Gastroesophageal sphincter (tissue), 4 donors: ENCODE data around the gene RPP14. TPM values are rescaled to one million over a fixed set of nuclear protein-coding genes. Genes with fewer than 3 reads are reported as not detected.

Experiments
- ATAC-seq: fragments of 150-250 bp; one replicate; pipeline ENCODE4 v1.9.1; 2016; ENCODE audit warnings: mild to moderate bottlenecking, moderate library complexity
- H3K27ac ChIP-seq, 4 donors: fragments of 200-600 bp; sonication (generic) in 3 of 4; 1 replicate in 3 of 4; 2 replicates in 1 of 4; pipeline ENCODE4 v1.5.1; 2016 to 2019
- H3K27me3 ChIP-seq: fragments of 200-600 bp; sonication (generic); one replicate; pipeline ENCODE4 v1.5.1; 2019
- H3K36me3 ChIP-seq, 2 donors: fragments of 200-600 bp; sonication (generic); one replicate each; pipeline ENCODE4 v1.5.1; 2019; ENCODE audit warnings: control low read depth in 1 of 2
- H3K4me1 ChIP-seq, 3 donors: fragments of 200-600 bp; sonication (generic); 1 replicate in 2 of 3; 2 replicates in 1 of 3; pipeline ENCODE4 v1.5.1; 2016 to 2019; ENCODE audit warnings: control low read depth in 2 of 3
- H3K4me3 ChIP-seq, 2 donors: fragments of 200-600 bp; sonication (generic); one replicate each; pipeline ENCODE4 v1.5.1; 2019; ENCODE audit warnings: mild to moderate bottlenecking in 1 of 2, moderate library complexity in 1 of 2
- H3K9me3 ChIP-seq, 3 donors: fragments of 200-600 bp; sonication (generic); one replicate each; pipeline ENCODE4 v1.5.1; 2017 to 2019; ENCODE audit warnings: control low read depth in 2 of 3
- CTCF ChIP-seq, 4 experiments: fragments of 200-600 bp in 2 of 4; fragments of 450-650 bp in 2 of 4; sonication (generic) in 1 of 4; IDR thresholded peaks; one replicate each; pipeline ENCODE4 v1.5.1; 2017 to 2019; ENCODE audit warnings: antibody characterized with exemption in 4 of 4, mild to moderate bottlenecking in 2 of 4, moderate library complexity in 2 of 4
- EP300 ChIP-seq: sonication (generic); formaldehyde crosslinking; IDR thresholded peaks from one replicate; pipeline ENCODE4 v1.6.1; 2017; ENCODE audit warnings: antibody characterized with exemption, mild to moderate bottlenecking
- POLR2A ChIP-seq, 2 donors: fragments of 450-650 bp; IDR thresholded peaks; one replicate each; pipeline ENCODE4 v1.6.1; 2017; ENCODE audit warnings: antibody characterized with exemption in 2 of 2, mild to moderate bottlenecking in 2 of 2, moderate library complexity in 1 of 2
- POLR2AphosphoS5 ChIP-seq: sonication (generic); formaldehyde crosslinking; IDR thresholded peaks from one replicate; pipeline ENCODE4 v1.6.1; 2017; ENCODE audit warnings: antibody characterized with exemption
- WGBS, 2 donors: methylation state at CpG; one replicate each; pipeline ENCODE4 v1.1.5; 2018; ENCODE audit warnings: low coverage in 1 of 2; 5-methylcytosine and 5-hydroxymethylcytosine counted together
- total RNA-seq, 4 donors: library from RNA; depleted of rRNA; stranded (reverse); fragments of >200 nt; gene quantifications; one replicate each; pipeline ENCODE4 v1.1.0, GENCODE V29; 2016

Gene RPP14
- total RNA-seq, 4 donors from 2014 or later = 12.3 to 14.4 (median 14.1) TPM

- Histone ChIP-seq H3K27ac (peak overlapping the region in 1 of 4 donors; percentile 24), H3K4me3 (no peak overlapping the region), H3K27me3 (no peaks in the 10 kb centered on the region), H3K36me3 (peaks cover 3 to 22% of the 10 kb centered on the region in 2 donors), H3K9me3 (no peaks in the 10 kb centered on the region), H3K4me1 (peaks cover 0 to 35% (median 0%) of the 10 kb centered on the region in 3 donors)
- WGBS, 2 donors = 62 to 68% methylated on average over 1 of the region's 1 CpG
- TF ChIP-seq CTCF (IDR thresholded peaks at IDR 0.05) (no peak), POLR2AphosphoS5 (no peak), EP300 (no peak), POLR2A (IDR thresholded peaks at IDR 0.05) (no peak)
- ATAC-seq = no peak
Measured at GRCh38 chr3:58322793-58323192, 16.7 kb downstream of the RPP14 start.

- WGBS, 2 donors = 56 to 79% methylated on average over 3 of the region's 3 CpGs
- Histone ChIP-seq H3K27me3 (no peaks in the 10 kb centered on the region), H3K4me1 (peaks cover 0 to 35% (median 0%) of the 10 kb centered on the region in 3 donors), H3K36me3 (peaks cover 0 to 12% of the 10 kb centered on the region in 2 donors), H3K27ac (peak overlapping the region in 1 of 4 donors; percentile 24), H3K9me3 (no peaks in the 10 kb centered on the region), H3K4me3 (no peak overlapping the region)
- no peak for ATAC-seq
- TF ChIP-seq CTCF (IDR thresholded peaks at IDR 0.05) = no peak
Measured at GRCh38 chr3:58323529-58324390, 17.7 kb downstream of the RPP14 start.

- Histone ChIP-seq H3K9me3 (no peaks in the 10 kb centered on the region), H3K4me1 (peaks cover 0 to 35% (median 0%) of the 10 kb centered on the region in 3 donors), H3K36me3 (peaks cover 0 to 3% of the 10 kb centered on the region in 2 donors), H3K27ac (peak overlapping the region in 3 of 4 donors; percentile 22 to 64 (median 52)), H3K27me3 (no peaks in the 10 kb centered on the region), H3K4me3 (no peak overlapping the region)
- 83 to 90% methylated on average over 5 of the region's 7 CpGs for WGBS, 2 donors
- no peak for TF ChIP-seq POLR2A (IDR thresholded peaks at IDR 0.05)
- no peak for TF ChIP-seq EP300
- no peak for TF ChIP-seq CTCF (IDR thresholded peaks at IDR 0.05)
- no peak for TF ChIP-seq POLR2AphosphoS5
- ATAC-seq = no peak
Measured at GRCh38 chr3:58324391-58325390, 18.6 kb downstream of the RPP14 start.

GRCh38 chr3:58325525-58325992 is 19.5 kb downstream of the RPP14 start:
- WGBS, 2 donors = 14 to 29% methylated on average over 1 to 2 of the region's 2 CpGs
- peaks cover 0 to 35% (median 0%) of the 10 kb centered on the region in 3 donors for H3K4me1 ChIP-seq

More at GRCh38 chr3:58325525-58325992, 19.5 kb downstream of the RPP14 start:
- ATAC-seq = no peak
- TF ChIP-seq CTCF (IDR thresholded peaks at IDR 0.05) (no peak), EP300 (no peak), POLR2AphosphoS5 (no peak), POLR2A (IDR thresholded peaks at IDR 0.05) (no peak)
- H3K36me3 ChIP-seq = no peaks in the 10 kb centered on the region
- H3K4me3 ChIP-seq = no peak overlapping the region
- no peaks in the 10 kb centered on the region for H3K27me3 ChIP-seq
- peak overlapping the region in 3 of 4 donors; percentile 22 to 64 (median 52) for H3K27ac ChIP-seq
- H3K9me3 ChIP-seq = no peaks in the 10 kb centered on the region
